ENCODE results near the gene SPECC1.

Gene SPECC1

DNA sequence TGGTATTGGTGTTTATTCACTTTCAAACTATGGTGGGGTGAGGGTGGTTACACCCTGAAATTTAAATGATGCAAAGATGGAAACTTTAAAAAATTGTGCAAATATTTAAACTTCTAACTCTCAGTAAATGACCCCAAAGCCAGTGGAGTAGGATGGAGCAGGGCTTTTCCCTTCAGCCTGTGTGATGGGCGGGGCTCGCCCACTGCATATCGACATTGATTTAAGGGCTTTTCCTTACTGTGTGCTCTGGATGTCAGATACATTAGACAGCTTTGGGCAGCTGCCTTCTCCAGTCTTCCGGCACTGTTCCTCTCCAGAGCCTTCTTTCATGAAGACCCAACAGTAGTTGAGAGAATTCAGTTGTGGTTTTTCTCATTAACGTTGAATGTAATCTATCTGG, 99.9 kb downstream of the SPECC1 start:
- DNase-seq (ENCODE audit: low read depth) = no peak
- no peak overlapping the region for H3K4me3 ChIP-seq (ENCODE audit: low read depth, low read length)
- TF ChIP-seq, protein P1, sequence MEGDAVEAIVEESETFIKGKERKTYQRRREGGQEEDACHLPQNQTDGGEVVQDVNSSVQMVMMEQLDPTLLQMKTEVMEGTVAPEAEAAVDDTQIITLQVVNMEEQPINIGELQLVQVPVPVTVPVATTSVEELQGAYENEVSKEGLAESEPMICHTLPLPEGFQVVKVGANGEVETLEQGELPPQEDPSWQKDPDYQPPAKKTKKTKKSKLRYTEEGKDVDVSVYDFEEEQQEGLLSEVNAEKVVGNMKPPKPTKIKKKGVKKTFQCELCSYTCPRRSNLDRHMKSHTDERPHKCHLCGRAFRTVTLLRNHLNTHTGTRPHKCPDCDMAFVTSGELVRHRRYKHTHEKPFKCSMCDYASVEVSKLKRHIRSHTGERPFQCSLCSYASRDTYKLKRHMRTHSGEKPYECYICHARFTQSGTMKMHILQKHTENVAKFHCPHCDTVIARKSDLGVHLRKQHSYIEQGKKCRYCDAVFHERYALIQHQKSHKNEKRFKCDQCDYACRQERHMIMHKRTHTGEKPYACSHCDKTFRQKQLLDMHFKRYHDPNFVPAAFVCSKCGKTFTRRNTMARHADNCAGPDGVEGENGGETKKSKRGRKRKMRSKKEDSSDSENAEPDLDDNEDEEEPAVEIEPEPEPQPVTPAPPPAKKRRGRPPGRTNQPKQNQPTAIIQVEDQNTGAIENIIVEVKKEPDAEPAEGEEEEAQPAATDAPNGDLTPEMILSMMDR (IDR thresholded peaks at IDR 0.05; ENCODE audit: control insufficient read depth, extremely low read depth, insufficient read depth) = no peak

DNA sequence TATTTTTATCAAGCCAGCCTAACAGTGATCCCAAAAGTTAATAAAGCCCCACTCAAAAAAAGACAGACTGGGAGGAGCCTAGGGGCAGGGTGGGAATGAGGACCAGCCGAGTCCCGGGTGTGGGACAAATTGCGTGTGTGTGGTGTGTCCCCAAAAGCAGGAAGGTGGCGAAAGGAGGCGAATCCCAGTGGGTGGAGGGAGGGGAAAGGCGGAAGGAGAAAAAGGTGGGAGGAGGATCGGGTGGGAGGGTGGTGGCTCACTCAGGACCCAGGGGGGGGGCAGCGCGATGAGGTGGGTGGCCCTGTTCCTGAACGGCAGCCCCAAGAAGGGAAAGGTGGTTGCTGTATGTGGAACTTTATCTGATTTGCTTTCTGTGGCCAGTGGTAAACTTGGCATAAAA, 102.4 kb downstream of the SPECC1 start:
- no peak overlapping the region for H3K4me3 ChIP-seq (ENCODE audit: low read depth, low read length)
- DNase-seq (ENCODE audit: low read depth) = no peak
- TF ChIP-seq, protein P1 (IDR thresholded peaks at IDR 0.05; ENCODE audit: control insufficient read depth, extremely low read depth, insufficient read depth) = no peak

DNA sequence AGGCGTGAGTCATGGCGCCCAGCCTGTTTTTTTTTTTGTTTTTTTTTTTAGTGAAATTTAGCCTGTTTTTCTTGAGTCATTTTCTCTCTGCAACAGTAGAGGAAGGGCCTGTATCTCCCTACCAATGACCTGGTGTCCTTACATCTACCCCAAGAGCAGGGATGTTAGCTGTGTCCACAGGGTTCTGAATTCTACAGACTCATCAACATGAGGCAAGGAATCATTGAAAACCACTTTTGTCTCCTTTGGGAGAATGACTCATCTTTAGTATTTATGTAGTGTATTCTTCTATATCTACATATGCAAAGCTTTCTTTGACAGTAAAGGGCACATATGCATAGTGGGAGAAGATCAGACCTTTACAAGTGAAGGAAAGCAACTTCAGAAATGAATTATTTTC, 105.3 kb downstream of the SPECC1 start:
- DNase-seq (ENCODE audit: low read depth) = no peak
- TF ChIP-seq, protein P1 (IDR thresholded peaks at IDR 0.05; ENCODE audit: control insufficient read depth, extremely low read depth, insufficient read depth) = no peak
- no peak overlapping the region for H3K4me3 ChIP-seq (ENCODE audit: low read depth, low read length)

DNA sequence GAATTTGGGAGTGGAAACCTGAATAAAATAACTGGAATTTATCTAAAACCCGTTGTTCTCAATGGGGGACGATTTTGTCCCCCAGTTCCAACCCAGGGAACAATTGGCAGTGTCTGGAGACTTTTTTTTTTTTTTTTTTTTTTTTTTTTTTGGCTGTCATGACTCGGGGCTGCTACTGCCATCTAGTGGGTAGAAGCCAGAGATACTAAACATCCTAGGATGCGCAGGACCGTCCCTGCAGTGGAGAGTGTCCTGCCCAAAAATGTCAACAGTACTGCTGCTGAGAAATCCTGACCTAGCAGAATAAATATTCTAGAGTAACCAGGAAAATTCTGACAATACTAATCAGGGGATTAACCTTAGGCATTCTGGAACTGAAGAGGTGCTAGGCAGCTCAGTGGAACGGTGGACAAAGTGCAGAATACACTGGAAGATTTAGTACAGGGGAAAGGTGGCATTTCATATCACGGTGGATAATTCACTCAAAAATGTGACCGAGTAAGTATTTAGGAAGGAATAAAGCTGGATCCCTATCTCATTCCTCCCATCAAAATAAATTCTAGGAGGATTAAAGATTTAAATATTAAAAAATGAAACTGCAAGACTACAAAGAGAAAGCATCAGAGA, 107.6 kb downstream of the SPECC1 start:
- DNase-seq (ENCODE audit: low read depth) = no peak
- TF ChIP-seq, protein P1 (IDR thresholded peaks at IDR 0.05; ENCODE audit: control insufficient read depth, extremely low read depth, insufficient read depth) = peak; percentile 84
- H3K4me3 ChIP-seq (ENCODE audit: low read depth, low read length) = no peak overlapping the region

DNA sequence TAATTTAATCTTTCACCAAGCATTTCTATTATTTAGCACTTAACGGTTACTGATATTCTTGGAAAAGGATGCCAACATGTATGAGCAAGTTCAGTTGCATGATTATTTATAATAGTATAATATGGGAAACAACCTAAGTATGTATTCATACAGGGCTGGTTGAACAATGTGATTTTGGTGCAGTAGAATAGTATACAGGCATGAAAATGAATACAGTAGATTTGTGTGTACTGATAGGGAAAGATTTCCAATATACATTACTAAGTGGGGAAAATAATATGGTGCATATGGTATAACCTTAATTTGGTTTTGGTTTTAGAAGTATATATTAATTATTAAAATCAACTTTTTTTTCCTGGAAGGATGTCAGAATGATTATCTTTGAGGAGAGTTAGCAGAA, 109.1 kb downstream of the SPECC1 start:
- no peak for DNase-seq (ENCODE audit: low read depth)
- no peak overlapping the region for H3K4me3 ChIP-seq (ENCODE audit: low read depth, low read length)
- TF ChIP-seq, protein P1 (IDR thresholded peaks at IDR 0.05; ENCODE audit: control insufficient read depth, extremely low read depth, insufficient read depth) = no peak

DNA sequence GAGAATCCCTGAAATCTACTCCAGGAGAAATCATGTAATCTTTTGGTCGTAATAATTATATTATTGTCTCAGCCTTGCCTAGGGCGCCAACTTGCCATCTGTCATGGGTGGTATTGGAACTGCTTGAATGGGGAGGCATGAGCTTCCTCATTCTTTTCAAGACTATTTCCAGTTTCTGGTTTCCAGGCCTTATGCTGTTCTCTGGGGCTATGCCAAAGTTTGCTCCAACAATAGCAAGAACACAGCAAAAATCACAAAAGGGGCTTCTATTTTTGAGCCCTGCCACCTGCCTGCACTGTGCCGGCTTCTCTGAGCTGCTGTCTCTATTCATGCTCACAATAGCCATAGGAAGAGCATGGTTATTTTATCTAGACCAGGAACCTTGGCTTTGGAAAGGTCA, 111.7 kb downstream of the SPECC1 start:
- no peak overlapping the region for H3K4me3 ChIP-seq (ENCODE audit: low read depth, low read length)
- TF ChIP-seq, protein P1 (IDR thresholded peaks at IDR 0.05; ENCODE audit: control insufficient read depth, extremely low read depth, insufficient read depth) = no peak
- no peak for DNase-seq (ENCODE audit: low read depth)
